Endothelial cell of umbilical vein (primary cell): Measurements from ENCODE around the gene PANX2.

ENCODE experiments used
- CTCF ChIP-seq, 2 donors: IDR thresholded peaks; 1 replicate in 1 of 2; 2 replicates in 1 of 2; pipeline ENCODE4 v1.5.1; 2011; ENCODE audit warnings: low read length in 2 of 2, mild to moderate bottlenecking in 2 of 2, moderate library complexity in 2 of 2, control low read depth in 1 of 2, inconsistent platforms in 1 of 2, low read depth in 1 of 2; ENCODE audit not compliant: insufficient read depth in 1 of 2; ENCODE audit errors: extremely low read depth in 1 of 2
- EZH2 ChIP-seq: IDR thresholded peaks from 2 replicates; pipeline ENCODE4 v1.6.1; 2012; ENCODE audit warnings: borderline replicate concordance, low read depth, mild to moderate bottlenecking, moderate library complexity, low read length, inconsistent platforms; ENCODE audit not compliant: severe bottlenecking
- MAX ChIP-seq: IDR thresholded peaks from 2 replicates; pipeline ENCODE4 v1.6.1; 2011; ENCODE audit not compliant: insufficient read depth, insufficient read length
- MYC ChIP-seq: IDR thresholded peaks from one replicate; pipeline ENCODE4 v1.6.1; 2011; ENCODE audit warnings: mild to moderate bottlenecking, low read depth, low read length
- POLR2A ChIP-seq: IDR thresholded peaks from 2 replicates; pipeline ENCODE4 v1.6.1; 2012; ENCODE audit warnings: low read depth, mild to moderate bottlenecking, control low read depth, low read length

- TF ChIP-seq CTCF (IDR thresholded peaks at IDR 0.05; ENCODE audit: extremely low read depth in 1 of 2, insufficient read depth in 1 of 2, low read depth in 1 of 2, low read length in 2 of 2): no peak
- TF ChIP-seq MYC: no peak
- no peak for TF ChIP-seq EZH2
- TF ChIP-seq POLR2A: no peak
- TF ChIP-seq MAX: no peak
Observed at GRCh38 chr22:50171965-50172421, 1.5 kb downstream of the PANX2 start.
